Activated CD8-positive, alpha-beta memory T cell treated with anti-CD3 and anti-CD28 coated beads for 36 hours (primary cell): Measurements from ENCODE around the gene CHD1L. TPM values are rescaled to one million over a fixed set of nuclear protein-coding genes. Genes with fewer than 3 reads are reported as not detected.
"Not testable (repeated sequence)": the region's sequence is repeated elsewhere in the genome, so short reads cannot be mapped to it uniquely, and the experiment has no call there.

Source experiments
- CTCF ChIA-PET: fragments of 350-600 bp; sonication (Branson Sonifier 250); formaldehyde crosslinking; loops from one replicate; lab custom pipeline; 2021; ENCODE audit warnings: antibody characterized with exemption; lab: Charles Lee
- POLR2A ChIA-PET: fragments of 350-600 bp; sonication (Branson Sonifier 250); formaldehyde crosslinking; loops from one replicate; lab custom pipeline; 2021; ENCODE audit warnings: antibody characterized with exemption; lab: Charles Lee
- total RNA-seq, 2 experiments: library from RNA; stranded (reverse); gene quantifications; one replicate each; pipeline ENCODE4 v1.2.3, GENCODE V29; 2021

The CHD1L gene
- total RNA-seq, 2 experiments from 2014 or later = 67.9 to 69.6 TPM

DNA sequence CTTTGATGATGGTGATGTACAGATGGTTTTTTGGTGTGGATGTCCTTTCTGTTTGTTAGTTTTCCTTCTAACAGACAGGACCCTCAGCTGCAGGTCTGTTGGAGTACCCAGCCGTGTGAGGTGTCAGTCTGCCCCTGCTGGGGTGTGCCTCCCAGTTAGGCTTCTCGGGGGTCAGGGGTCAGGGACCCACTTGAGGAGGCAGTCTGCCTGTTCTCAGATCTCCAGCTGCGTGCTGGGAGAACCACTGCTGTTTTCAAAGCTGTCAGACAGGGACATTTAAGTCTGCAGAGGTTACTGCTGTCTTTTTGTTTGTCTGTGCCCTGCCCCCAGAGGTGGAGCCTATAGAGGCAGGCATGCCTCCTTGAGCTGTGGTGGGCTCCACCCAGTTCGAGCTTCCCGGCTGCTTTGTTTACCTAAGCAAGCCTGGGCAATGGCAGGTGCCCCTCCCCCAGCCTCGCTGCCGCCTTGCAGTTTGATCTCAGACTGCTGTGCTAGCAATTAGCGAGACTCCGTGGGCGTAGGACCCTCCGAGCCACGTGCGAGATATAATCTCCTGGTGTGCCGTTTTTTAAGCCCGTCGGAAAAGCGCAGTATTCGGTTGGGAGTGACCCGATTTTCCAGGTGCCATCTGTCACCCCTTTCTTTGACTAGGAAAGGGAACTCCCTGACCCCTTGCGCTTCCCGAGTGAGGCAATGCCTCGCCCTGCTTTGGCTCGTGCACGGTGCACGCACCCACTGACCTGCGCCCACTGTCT is 84.6 kb downstream of the CHD1L start:
- CTCF ChIA-PET, POLR2A ChIA-PET: not testable (repeated sequence)

DNA sequence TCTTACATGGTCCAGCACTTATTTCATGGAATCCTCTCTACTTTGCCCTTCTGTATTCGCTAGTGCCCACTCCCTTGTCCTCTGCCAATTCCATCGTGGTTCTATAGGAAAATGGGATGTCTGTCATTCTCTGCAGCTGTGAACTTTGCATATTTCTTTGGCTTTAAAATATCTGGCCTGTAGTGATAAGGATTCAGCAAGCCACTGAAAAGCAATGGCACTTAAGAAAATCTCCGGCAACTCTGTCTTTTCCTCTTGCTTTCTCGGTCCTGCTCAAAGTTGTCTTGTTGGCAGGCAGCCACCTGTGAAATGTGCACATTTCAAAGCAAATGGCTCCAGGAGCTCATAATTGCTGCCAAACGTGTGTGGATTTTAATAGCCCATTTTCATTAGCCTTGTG is 91.8 kb downstream of the CHD1L start:
- ChIA-PET CTCF (no interaction called here), POLR2A (no interaction called here)

DNA sequence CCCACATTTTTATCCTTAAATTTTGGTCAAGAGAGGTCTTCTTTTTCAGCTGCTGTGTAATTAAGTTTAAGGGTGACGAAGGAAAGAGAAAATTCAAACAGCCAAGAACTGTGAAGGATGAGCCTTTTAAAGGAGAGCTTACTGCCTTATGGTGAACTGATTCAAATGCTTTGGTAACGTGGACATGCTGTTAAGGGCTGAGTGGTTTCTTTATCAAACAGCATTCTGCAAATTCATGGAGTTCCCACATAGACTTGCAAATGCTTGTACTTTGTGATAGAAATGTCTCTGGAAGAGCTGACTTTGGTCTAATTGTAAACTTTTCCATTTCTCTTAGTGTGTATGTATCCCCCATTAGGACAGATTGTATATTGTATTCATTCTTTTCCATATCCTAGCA is 93.8 kb downstream of the CHD1L start:
- CTCF ChIA-PET = no interaction called here
- POLR2A ChIA-PET = no interaction called here

DNA sequence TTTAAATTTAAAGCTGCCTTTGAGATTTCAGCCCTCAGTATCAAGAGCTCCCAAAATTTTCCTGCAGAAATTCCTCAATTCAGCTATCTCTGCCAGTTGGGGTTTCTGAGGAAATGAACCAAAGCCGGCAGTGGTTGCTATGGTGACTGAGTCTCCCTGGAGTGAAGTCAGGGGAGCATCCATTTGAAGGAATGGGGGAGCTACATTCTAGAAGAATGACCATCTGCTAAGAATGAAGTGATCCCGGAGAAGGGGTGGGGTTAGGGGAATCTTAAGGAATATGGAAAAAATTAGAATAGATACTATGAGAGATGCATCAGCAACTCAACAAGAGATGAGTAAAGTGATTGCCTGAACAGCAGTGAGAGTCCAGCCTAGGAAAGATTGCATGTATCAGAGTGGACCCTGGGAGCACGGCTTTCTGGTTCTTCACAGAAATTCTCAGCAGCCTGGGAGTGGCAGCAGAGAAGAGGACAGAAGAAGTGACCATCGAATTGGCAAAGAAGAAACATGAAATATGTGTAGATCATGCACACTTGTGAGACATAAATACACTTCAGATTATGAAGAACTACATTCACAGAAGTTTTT is 94.7 kb downstream of the CHD1L start:
- POLR2A ChIA-PET = no interaction called here
- CTCF ChIA-PET = no interaction called here

DNA sequence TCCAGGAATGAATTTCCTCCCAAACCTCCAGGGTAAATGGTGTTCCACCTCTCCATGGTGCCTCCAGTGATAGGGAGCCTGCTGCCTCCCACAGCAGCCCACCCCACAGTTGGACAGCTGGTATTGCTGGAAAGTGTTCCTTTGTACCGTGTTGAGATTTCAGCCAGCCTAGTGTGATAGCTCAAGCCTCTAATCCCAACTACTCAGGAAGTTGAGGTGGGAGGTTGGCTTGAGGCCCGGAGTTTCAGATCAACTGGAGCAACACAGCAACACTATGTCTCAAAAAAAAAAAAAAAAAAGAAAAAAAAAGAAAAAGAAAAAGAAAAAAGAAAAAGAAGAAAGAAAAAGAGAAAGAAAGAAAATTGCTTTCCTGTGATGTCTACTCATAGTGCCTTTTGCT is 96.1 kb downstream of the CHD1L start:
- ChIA-PET CTCF (no interaction called here), POLR2A (no interaction called here)

DNA sequence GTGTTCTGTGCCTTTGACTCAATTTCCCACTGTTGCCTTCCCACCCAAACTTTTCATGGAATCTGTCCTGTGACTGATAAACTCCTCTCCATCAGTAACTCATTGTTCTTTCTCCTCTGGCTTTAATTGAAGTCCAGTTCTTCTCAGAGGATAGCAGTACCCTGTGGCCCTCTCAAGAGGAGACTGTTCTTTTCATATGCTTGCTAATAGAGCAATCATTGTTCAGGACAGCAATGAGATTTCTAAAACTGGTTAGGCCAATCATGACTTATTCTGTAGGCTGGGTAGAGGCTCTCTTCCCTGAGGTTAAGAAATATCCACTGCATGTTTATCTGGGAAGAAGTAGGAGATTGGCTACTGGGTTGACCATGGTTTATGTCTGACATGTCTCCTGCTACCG is 98.8 kb downstream of the CHD1L start:
- ChIA-PET CTCF (no interaction called here), POLR2A (no interaction called here)

Other genes starting within 250 kb of the CHD1L start
- gene PRKAB2, start 70.2 kb upstream of the CHD1L start, total RNA-seq = 1 to 10 TPM; 5.9 to 6.8 TPM
- under 1 TPM; 0.15 to 0.38 TPM for gene FMO5, start 17.3 kb upstream of the CHD1L start, total RNA-seq